DMS114 treated with DMSO at 0.1 percent for 48 hours (cell line): Measurements from ENCODE around the gene ARNT2.

Source experiments
- DNase-seq: peaks from one replicate; lab custom pipeline; 2025; ENCODE audit not compliant: unreplicated experiment; lab: John Stamatoyannopoulos, UW

ARNT2 gene

GRCh38 chr15:80612118-80612823 lies 208.1 kb downstream of the ARNT2 start:
- no peak for DNase-seq

DNA sequence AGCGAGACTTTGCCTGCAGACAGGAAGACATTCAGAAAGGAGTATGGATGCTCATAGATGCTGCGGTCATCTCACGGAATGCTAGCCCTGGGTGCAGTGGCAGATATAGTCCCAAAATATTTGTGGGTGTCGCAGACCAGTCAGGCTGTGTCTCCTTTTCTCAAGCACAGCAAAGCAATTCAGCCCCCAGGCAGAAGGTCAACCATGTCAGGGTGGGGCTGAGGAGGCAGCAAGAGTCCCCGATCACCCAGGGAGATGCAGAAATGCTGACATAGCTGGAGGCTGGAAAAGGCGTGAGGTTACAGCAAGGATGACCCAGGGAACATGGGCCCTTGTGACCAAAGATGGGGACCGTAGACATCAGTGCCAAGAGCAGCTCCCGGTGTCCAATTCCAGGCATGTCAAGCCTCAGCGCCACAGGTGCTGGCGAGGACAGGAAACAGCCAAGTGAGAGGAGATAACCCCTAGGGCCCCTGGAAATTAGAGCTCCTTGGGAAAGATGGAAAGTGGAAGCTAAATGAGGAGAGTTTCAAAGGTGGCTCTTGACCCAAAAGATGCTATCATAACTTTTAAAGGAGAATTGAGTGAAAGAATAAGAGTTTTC lies 209.7 kb downstream of the ARNT2 start:
- no peak for DNase-seq

DNA sequence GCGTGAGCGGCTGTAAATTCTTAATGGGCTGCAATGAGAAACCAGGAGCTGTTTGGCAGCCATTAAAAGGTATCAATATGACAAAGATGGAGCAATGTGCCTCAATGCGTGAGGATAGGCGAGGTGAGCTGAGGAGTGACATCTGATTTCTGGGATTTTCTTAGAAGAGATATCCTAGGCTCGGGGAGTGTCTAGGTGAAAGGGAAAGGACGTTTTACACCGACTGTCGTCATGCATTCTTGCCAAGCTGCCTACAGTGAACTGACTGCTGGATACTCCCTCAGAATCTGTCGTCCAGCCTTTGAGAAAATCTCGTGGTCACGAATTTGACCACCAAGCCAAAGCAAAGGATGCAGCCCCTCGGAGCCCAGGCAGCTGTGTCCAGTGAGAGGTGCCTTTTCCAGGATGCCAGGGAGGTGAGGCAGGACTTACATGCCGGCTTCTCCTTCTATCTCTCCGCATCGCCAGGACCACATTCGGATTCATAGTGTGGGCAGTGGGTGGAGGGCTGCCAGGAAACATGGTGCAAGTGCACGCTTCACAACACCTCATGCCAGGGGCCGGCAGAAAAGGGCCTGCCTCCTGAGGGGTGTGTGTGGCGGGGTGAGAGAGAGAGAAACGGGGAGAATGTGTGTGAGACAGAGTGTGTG lies 210.7 kb downstream of the ARNT2 start:
- no peak for DNase-seq

DNA sequence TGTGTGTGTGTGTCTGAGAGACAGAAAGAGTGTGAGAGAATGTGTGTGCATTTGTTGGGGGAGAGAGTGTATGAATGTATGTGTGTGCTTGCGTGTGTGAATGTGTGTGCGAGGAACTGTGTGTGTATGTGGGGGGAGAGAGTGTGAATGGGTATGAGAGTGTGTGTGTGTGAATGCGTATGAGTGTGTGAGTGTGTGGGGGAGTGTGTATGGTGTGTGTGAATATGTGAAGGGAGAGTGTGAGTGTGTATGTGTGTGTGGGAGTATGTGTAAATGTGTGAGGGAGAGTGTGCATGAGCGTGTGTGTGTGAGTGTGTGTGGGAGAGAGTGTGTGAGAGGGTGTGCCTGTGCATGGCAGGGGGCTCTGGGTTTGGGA lies 211.2 kb downstream of the ARNT2 start:
- DNase-seq = no peak

- DNase-seq = no peak
Measured at GRCh38 chr15:80615783-80616391, 211.7 kb downstream of the ARNT2 start.

DNA sequence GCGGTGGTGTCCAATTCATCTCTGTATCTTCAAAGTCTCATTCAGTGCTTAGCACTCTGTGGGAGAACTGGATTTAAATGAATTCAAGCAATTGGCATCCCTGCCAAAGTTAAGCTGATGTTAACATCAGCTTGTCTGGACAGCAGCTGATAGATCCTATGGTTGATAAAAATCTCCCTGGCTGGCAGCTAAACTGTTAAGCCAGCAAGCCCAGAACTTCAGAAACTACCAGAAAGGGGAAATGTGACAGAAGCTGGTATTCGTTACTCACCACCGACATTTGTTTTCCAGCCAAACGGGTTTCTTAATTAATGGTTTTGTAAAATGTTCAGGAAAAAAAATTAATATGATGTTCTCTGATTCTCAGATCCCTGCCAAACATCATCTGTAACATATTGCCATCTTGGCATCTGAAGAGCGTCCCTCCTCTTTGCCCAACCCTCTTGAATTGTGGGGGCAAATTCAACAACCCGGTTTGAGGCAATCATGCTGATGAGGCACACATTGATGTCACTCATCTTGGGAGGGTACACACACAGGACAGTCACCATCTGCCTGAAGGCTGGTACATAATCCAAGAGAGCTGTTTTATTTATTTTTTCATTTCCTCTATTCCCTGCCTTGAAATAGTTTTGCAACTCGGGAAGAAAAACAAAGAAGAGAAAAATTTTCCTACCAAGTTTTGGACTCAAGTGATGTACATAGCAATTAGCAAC lies 214.7 kb downstream of the ARNT2 start:
- no peak for DNase-seq

- peak; percentile 10 for DNase-seq
Measured at GRCh38 chr15:80619680-80620079, 215.5 kb downstream of the ARNT2 start.

GRCh38 chr15:80620141-80620540 lies 216.0 kb downstream of the ARNT2 start:
- no peak for DNase-seq

GRCh38 chr15:80620931-80621330 lies 216.7 kb downstream of the ARNT2 start:
- DNase-seq = no peak

DNA sequence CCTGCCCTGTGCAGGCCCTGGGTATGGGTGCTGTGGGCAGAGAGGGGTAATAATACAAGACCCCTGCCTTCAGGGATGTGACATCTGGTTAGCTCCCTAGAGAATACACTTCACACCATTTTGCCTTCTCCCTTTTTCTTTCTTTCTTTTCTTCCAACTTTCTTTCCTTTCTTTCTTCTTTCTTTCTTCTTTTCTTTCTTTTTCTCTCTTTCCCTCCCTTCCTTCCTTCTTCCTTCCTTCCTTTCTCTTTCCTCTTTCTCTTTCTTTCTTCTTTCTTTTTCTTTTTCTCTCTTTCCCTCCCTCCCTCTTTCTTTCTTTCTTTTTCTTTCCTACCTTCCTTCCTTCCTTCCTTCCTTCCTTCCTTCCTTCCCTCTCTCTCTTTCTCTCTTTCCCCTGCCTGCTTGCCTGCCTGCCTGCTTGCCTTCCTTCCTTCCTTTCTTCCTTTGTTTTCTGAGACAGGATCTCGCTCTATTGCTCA lies 222.5 kb downstream of the ARNT2 start:
- no peak for DNase-seq

- no peak for DNase-seq
Measured at GRCh38 chr15:80629355-80629754, 225.2 kb downstream of the ARNT2 start.

GRCh38 chr15:80630981-80631380 lies 226.8 kb downstream of the ARNT2 start:
- no peak for DNase-seq

DNA sequence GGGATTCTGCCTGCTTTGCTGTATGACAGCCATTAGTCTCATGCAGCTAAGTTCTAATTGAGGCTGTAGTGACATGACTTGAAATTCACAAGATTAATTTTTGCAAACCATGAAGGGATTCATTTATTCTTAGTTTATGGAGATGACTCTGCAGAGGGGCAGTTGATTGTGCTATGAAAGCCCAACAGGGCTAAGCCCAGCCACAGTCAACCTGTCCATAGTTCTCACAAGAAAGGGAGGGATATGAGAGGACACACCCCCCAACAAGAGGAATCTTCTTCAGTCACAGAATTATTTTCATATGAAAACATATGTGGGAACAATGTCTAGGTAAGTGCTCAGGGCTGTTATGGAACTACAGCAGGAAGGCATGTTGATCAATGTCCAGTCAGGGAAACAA lies 229.0 kb downstream of the ARNT2 start:
- DNase-seq = no peak

DNA sequence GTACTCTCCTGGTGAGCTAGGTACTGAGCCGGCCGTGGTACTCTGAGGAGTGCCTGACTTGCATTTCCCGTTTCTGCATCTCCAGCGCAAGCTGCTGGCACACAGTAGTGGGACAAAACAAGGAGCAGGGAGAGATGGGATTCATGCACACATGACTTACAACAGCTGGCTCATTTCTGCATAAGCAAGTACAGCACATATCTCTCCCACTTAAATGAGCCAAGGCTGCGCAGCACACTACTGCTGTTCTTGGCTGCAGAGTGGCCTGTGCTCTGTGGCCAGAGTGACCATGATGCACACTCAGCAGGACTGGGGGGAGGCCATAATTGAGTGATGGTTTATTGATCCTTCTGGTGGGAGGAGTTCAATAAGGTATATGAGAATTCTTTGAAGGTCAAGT lies 231.8 kb downstream of the ARNT2 start:
- no peak for DNase-seq

DNA sequence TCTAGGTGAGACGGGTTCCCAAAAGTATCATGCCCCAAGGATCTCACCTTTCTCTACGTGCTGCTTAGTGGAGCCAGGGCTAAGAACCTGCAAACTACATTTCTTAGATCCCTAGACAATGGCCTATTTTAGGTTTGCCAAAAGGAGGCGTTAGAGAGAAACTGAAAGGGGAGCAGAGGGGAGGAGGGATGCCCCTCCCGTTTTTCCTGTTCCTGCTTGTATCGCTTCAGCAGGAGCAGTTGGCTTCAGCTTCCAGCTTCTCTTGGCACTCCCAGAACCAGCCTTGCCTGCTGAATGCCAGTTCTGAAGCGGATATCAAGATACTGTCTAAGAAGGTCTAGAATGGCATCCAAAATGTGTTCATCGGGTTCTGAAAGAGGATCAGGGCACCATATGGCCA lies 232.5 kb downstream of the ARNT2 start:
- DNase-seq = no peak

DNA sequence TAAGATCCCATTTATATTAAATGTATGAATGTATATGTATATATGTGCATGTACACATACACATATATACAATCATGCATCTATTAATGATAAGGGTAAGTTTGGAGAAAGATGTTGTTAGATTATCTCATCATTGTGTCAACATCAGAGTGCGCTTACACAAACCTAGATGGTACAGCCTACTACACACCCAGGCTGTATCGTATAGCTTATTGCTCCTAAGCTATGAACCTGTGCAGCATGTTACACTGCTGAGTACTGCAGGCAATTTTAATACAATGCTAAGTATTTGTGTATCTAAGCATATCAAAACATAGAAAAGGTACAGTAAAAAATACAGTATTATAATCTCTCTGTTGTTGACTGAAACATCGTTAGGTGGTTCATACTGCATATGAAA lies 233.6 kb downstream of the ARNT2 start:
- no peak for DNase-seq

DNA sequence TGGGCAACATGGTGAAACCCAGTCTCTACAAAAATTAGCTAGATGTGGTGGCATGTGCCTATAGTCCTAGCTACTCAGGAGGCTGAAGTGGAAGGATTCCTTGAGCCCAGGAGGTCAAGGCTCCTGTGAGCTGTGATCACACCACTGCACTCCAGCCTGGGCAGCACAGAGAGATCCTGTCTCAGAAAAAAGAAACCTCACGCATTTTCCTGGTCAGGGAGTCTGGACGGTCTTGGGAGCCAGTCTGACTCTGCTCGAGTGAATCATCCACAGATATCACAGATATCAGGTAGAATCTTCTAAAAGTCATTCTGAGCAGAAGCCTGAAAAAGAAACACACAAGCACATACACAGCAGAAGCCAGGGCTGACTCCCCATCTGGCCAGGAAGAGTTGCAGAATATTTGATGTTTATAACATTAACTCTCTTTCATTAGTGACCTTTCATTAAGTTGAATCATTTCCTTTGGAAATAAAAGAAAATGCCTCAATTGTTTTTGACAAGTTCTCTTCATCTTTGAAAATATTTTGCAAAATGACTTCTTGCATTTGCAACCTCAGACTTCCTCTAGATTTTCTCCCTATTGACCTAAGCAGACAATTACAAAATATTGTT lies 234.5 kb downstream of the ARNT2 start:
- DNase-seq = no peak

- no peak for DNase-seq
Measured at GRCh38 chr15:80639168-80639555, 235.0 kb downstream of the ARNT2 start.

DNA sequence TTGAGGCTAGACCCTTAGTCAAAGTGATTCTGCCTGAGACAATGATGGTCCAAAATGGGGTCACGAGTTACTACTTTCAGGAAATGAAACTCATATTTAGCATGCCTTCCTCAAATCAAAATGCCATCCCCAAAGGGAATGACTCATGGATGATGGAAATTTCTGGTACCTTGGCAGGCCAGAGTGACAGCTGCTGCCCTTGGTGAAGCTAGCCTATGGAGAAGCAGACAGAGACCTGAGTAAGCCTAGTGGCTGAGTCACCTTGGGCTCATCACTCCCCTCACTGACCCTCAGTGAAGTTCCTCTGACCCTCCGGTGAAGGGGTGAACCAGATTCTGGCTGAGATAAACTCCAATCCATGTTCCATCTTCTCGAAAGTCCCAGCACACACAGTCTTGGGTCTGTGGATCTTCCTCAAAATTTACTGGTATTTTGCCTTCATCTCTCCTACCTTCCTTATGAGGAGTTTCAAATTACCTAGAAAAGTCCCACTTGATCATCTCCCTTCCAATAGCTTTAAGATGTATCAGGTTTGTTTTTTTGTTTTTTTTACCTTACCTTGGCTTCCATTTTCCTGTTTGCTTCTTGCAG lies 236.4 kb downstream of the ARNT2 start:
- no peak for DNase-seq

- no peak for DNase-seq
Measured at GRCh38 chr15:80641384-80641783, 237.2 kb downstream of the ARNT2 start.
